Neuronal stem cell (in vitro differentiated cells): ENCODE measurements around the gene GID8.

Source experiments
- DNase-seq: peaks from one replicate; pipeline ENCODE4 v3.0.0-alpha.2; 2013; ENCODE audit warnings: low spot score
- H2AFZ ChIP-seq: one replicate; pipeline ENCODE4 v1.6.1; 2013; ENCODE audit warnings: mild to moderate bottlenecking, low read length, inconsistent platforms
- H2AK5ac ChIP-seq: 2 replicates; pipeline ENCODE4 v1.6.1; 2013; ENCODE audit warnings: low read depth, mild to moderate bottlenecking, inconsistent platforms, low read length, moderate library complexity, mixed read lengths
- H2BK120ac ChIP-seq: 2 replicates; pipeline ENCODE4 v1.6.1; 2013; ENCODE audit warnings: low read depth, mild to moderate bottlenecking, inconsistent platforms, low read length, moderate library complexity, mixed read lengths
- H2BK12ac ChIP-seq: one replicate; pipeline ENCODE4 v1.6.1; 2013; ENCODE audit warnings: low read length, inconsistent platforms
- H2BK15ac ChIP-seq: 2 replicates; pipeline ENCODE4 v1.6.1; 2013; ENCODE audit warnings: mild to moderate bottlenecking, low read length, inconsistent platforms, mixed read lengths
- H2BK5ac ChIP-seq: one replicate; pipeline ENCODE4 v1.6.1; 2013; ENCODE audit warnings: inconsistent platforms, mild to moderate bottlenecking, low read length, moderate library complexity
- H3K14ac ChIP-seq: one replicate; pipeline ENCODE4 v1.6.1; 2013; ENCODE audit warnings: low read length, inconsistent platforms
- H3K18ac ChIP-seq: 2 replicates; pipeline ENCODE4 v1.6.1; 2013; ENCODE audit warnings: low read length, inconsistent platforms
- H3K23ac ChIP-seq: 2 replicates; pipeline ENCODE4 v1.6.1; 2013; ENCODE audit warnings: low read depth, mild to moderate bottlenecking, mixed read lengths, low read length, inconsistent platforms; ENCODE audit not compliant: poor library complexity
- H3K27ac ChIP-seq: replicated peaks from 3 replicates; pipeline ENCODE4 v1.5.1; 2013; ENCODE audit warnings: low read length, inconsistent platforms
- H3K27me3 ChIP-seq, 3 experiments: 2 replicates each; pipeline ENCODE4 v1.6.1; 2013; ENCODE audit warnings: low read length in 3 of 3, mild to moderate bottlenecking in 2 of 3, inconsistent platforms in 1 of 3, low read depth in 1 of 3, mixed read lengths in 1 of 3, moderate library complexity in 1 of 3; ENCODE audit not compliant: control insufficient read depth in 3 of 3, insufficient read depth in 3 of 3
- H3K36me3 ChIP-seq, 2 donors: replicated peaks in 1 of 2; 2 replicates each; pipeline ENCODE4 v1.6.1; 2013; ENCODE audit warnings: low read length in 2 of 2; ENCODE audit not compliant: control insufficient read depth in 2 of 2, insufficient read depth in 2 of 2
- H3K4ac ChIP-seq: 2 replicates; pipeline ENCODE4 v1.6.1; 2013; ENCODE audit warnings: inconsistent platforms, mild to moderate bottlenecking, low read length, moderate library complexity
- H3K4me1 ChIP-seq, 2 donors: 1 replicate in 1 of 2; 2 replicates in 1 of 2; pipeline ENCODE4 v1.6.1; 2013; ENCODE audit warnings: low read length in 2 of 2, low read depth in 1 of 2; ENCODE audit not compliant: control insufficient read depth in 2 of 2, insufficient read depth in 1 of 2
- H3K4me2 ChIP-seq: one replicate; pipeline ENCODE4 v1.6.1; 2013; ENCODE audit warnings: mild to moderate bottlenecking, low read length, inconsistent platforms; ENCODE audit not compliant: insufficient read depth, poor library complexity, severe bottlenecking
- H3K4me3 ChIP-seq, 2 donors: 2 replicates each; pipeline ENCODE4 v1.5.1; 2013; ENCODE audit warnings: low read length in 2 of 2, mild to moderate bottlenecking in 2 of 2, inconsistent platforms in 1 of 2, moderate library complexity in 1 of 2
- H3K79me1 ChIP-seq: one replicate; pipeline ENCODE4 v1.6.1; 2013; ENCODE audit warnings: low read depth, mild to moderate bottlenecking, inconsistent platforms, low read length, moderate library complexity
- H3K9ac ChIP-seq: one replicate; pipeline ENCODE4 v1.6.1; 2013; ENCODE audit warnings: mild to moderate bottlenecking, low read depth, low read length, inconsistent platforms; ENCODE audit not compliant: poor library complexity
- H3K9me3 ChIP-seq, 2 donors: replicated peaks in 1 of 2; 2 replicates each; pipeline versions ENCODE3 to v1.6.1; 2013; ENCODE audit warnings: low read length in 2 of 2, mild to moderate bottlenecking in 2 of 2, inconsistent platforms in 1 of 2, low read depth in 1 of 2, mixed read lengths in 1 of 2, moderate library complexity in 1 of 2; ENCODE audit not compliant: control insufficient read depth in 2 of 2, insufficient read depth in 1 of 2
- H4K8ac ChIP-seq: one replicate; pipeline ENCODE4 v1.6.1; 2013; ENCODE audit warnings: low read depth, mild to moderate bottlenecking, inconsistent platforms, low read length, moderate library complexity
- H4K91ac ChIP-seq: one replicate; pipeline ENCODE4 v1.6.1; 2013; ENCODE audit warnings: low read length, low read depth, mild to moderate bottlenecking, inconsistent platforms; ENCODE audit not compliant: poor library complexity
- WGBS, 2 donors: extraction: QIAGEN DNeasy Blood & Tissue Kit; methylation state at CpG; one replicate each; pipeline ENCODE4 v1.1.7; 2013; ENCODE audit warnings: missing lambda C conversion rate in 2 of 2, mixed read lengths in 1 of 2; ENCODE audit not compliant: insufficient read length in 2 of 2, insufficient replicate concordance in 1 of 2; ENCODE audit errors: extremely low coverage in 2 of 2; 5-methylcytosine and 5-hydroxymethylcytosine counted together

GID8 gene

GRCh38 chr20:62925420-62926228 lies 12.3 kb upstream of the GID8 start:
- Histone ChIP-seq H2BK12ac (no peak overlapping the region), H4K91ac (no peak overlapping the region), H3K18ac (peak overlapping the region; percentile 94), H3K4me1 (peaks cover 13 to 30% of the 10 kb centered on the region in 2 donors), H3K14ac (peak overlapping the region; percentile 56), H2AFZ (peak overlapping the region; percentile 84), H3K27ac (peak overlapping the region; percentile 51), H3K9ac (peak overlapping the region; percentile 95), H3K9me3 (no peaks in the 10 kb centered on the region), H3K27me3 (no peaks in the 10 kb centered on the region), H2AK5ac (peak overlapping the region; percentile 85), H3K79me1 (peaks cover 4% of the 10 kb centered on the region), H2BK15ac (no peak overlapping the region), H3K36me3 (peaks cover 0 to 12% of the 10 kb centered on the region in 2 donors), H4K8ac (no peak overlapping the region), H3K4me2 (peak overlapping the region; percentile 67), H2BK120ac (no peak overlapping the region), H2BK5ac (peak overlapping the region; percentile 62), H3K23ac (peak overlapping the region; percentile 55), H3K4ac (no peak overlapping the region), H3K4me3 (peak overlapping the region; percentile 93 to 97)
- WGBS, 2 donors, result no CpG with 5 or more reads among the region's 63 CpGs
- DNase-seq, result no peak

GRCh38 chr20:62926229-62927127 lies 11.5 kb upstream of the GID8 start, which contains the start of gene DIDO1:
Gene DIDO1, minus strand, starts transcription at chr20:62926505.
- Histone ChIP-seq H2AFZ (peak within 1 kb of the TSS; percentile 84), H3K23ac (peak within 1 kb of the TSS; percentile 55), H3K79me1 (peaks cover 4% of the 10 kb centered on the region), H3K18ac (peak within 1 kb of the TSS; percentile 94), H2BK5ac (peak within 1 kb of the TSS; percentile 62), H3K4me2 (peak within 1 kb of the TSS; percentile 77), H3K9ac (peak within 1 kb of the TSS; percentile 95), H3K27me3 (no peaks in the 10 kb centered on the region), H3K36me3 (peaks cover 0 to 21% of the 10 kb centered on the region in 2 donors), H3K9me3 (no peaks in the 10 kb centered on the region), H2BK120ac (no peak within 1 kb of the TSS), H3K4me1 (peaks cover 13 to 25% of the 10 kb centered on the region in 2 donors), H3K27ac (peak within 1 kb of the TSS; percentile 74), H4K91ac (no peak within 1 kb of the TSS), H3K4ac (no peak within 1 kb of the TSS), H3K4me3 (peak within 1 kb of the TSS; percentile 93 to 97), H2AK5ac (peak within 1 kb of the TSS; percentile 85), H3K14ac (peak within 1 kb of the TSS; percentile 56), H2BK12ac (no peak within 1 kb of the TSS), H4K8ac (no peak within 1 kb of the TSS), H2BK15ac (no peak within 1 kb of the TSS)
- WGBS, 2 donors, result no CpG with 5 or more reads among the region's 92 CpGs
- DNase-seq, result peak; percentile 86

- no peak for DNase-seq
- WGBS, 2 donors, result no CpG with 5 or more reads among the region's 12 CpGs
- H2AK5ac ChIP-seq, result peak overlapping the region; percentile 79
- no peak overlapping the region for H3K4ac ChIP-seq
- peak overlapping the region in 1 of 2 donors; percentile 93 for H3K4me3 ChIP-seq
- no peak overlapping the region for H2AFZ ChIP-seq
- peaks cover 3 to 22% of the 10 kb centered on the region in 2 donors for H3K36me3 ChIP-seq
- H3K9ac ChIP-seq, result peak overlapping the region; percentile 17
- peaks cover 13 to 22% of the 10 kb centered on the region in 2 donors for H3K4me1 ChIP-seq
- H2BK120ac ChIP-seq, result no peak overlapping the region
- peaks cover 4% of the 10 kb centered on the region for H3K79me1 ChIP-seq
- no peaks in the 10 kb centered on the region for H3K9me3 ChIP-seq
- H4K8ac ChIP-seq, result no peak overlapping the region
- H3K23ac ChIP-seq, result no peak overlapping the region
- H3K14ac ChIP-seq, result no peak overlapping the region
- H2BK12ac ChIP-seq, result no peak overlapping the region
- peak overlapping the region; percentile 77 for H3K4me2 ChIP-seq
- no peak overlapping the region for H3K27ac ChIP-seq
- H4K91ac ChIP-seq, result no peak overlapping the region
- no peaks in the 10 kb centered on the region for H3K27me3 ChIP-seq
- no peak overlapping the region for H3K18ac ChIP-seq
- H2BK5ac ChIP-seq, result no peak overlapping the region
- no peak overlapping the region for H2BK15ac ChIP-seq
Observed at GRCh38 chr20:62927128-62927705, 10.7 kb upstream of the GID8 start.
